Measurements from ENCODE around the gene CDCP1. TPM values are rescaled to one million over a fixed set of nuclear protein-coding genes. Genes with fewer than 3 reads are reported as not detected.

CDCP1 gene
- total RNA-seq, 1 donor from 2014 or later, result 53.5 TPM

DNA sequence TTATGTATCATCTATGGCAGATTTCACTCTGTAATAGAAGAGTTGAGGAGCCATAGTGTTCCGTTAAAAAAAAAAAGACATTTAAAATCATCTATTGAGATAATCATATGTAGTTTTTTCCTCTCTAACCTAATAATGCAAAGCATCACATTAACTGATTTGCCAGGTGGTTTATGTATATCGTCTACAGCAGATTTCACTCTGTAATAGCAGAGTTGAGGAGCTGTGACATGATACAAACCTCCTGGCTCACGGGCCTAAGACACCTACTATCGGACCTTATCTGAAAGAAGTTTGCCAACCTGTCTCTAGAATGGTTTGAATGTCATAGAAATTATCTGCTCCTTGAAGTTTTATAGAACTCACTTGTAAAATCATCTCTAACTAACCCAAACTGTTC is 29.8 kb downstream of the CDCP1 start:
- DNase-seq (ENCODE audit: low read depth), result no peak
- H3K4me3 ChIP-seq (ENCODE audit: low read depth, low read length), result no peak overlapping the region
- TF ChIP-seq CTCF (conservative IDR thresholded peaks at IDR 0.05; ENCODE audit: low read depth, low read length), result no peak

DNA sequence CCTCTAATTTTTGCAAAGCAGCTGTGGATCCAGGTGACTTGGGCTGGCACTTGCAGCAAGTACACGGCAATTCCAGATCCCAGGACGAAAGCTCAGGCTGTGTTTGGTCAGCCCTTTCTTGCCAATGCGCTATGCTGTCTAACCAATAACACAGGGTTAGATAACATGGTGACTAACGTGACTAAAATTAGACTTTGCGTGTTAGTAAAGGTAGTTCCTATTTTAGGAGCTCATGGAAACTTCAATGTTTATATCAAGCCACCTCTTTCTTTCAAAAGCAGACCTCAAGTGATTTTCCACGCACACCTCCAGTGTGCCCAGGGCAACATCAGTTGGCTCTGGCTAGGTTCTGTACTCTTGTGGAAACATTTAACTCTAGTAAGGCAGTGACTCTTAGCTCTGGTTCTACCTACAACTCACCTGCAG is 32.5 kb downstream of the CDCP1 start:
- DNase-seq (ENCODE audit: low read depth), result no peak
- no peak for TF ChIP-seq CTCF (conservative IDR thresholded peaks at IDR 0.05; ENCODE audit: low read depth, low read length)
- H3K4me3 ChIP-seq (ENCODE audit: low read depth, low read length), result no peak overlapping the region

GRCh38 chr3:45112939-45113338 is 33.2 kb downstream of the CDCP1 start:
- TF ChIP-seq CTCF (conservative IDR thresholded peaks at IDR 0.05; ENCODE audit: low read depth, low read length), result no peak
- no peak for DNase-seq (ENCODE audit: low read depth)
- no peak overlapping the region for H3K4me3 ChIP-seq (ENCODE audit: low read depth, low read length)

GRCh38 chr3:45110509-45110833 is 35.7 kb downstream of the CDCP1 start:
- no peak for DNase-seq (ENCODE audit: low read depth)
- TF ChIP-seq CTCF (conservative IDR thresholded peaks at IDR 0.05; ENCODE audit: low read depth, low read length), result no peak
- no peak overlapping the region for H3K4me3 ChIP-seq (ENCODE audit: low read depth, low read length)

DNA sequence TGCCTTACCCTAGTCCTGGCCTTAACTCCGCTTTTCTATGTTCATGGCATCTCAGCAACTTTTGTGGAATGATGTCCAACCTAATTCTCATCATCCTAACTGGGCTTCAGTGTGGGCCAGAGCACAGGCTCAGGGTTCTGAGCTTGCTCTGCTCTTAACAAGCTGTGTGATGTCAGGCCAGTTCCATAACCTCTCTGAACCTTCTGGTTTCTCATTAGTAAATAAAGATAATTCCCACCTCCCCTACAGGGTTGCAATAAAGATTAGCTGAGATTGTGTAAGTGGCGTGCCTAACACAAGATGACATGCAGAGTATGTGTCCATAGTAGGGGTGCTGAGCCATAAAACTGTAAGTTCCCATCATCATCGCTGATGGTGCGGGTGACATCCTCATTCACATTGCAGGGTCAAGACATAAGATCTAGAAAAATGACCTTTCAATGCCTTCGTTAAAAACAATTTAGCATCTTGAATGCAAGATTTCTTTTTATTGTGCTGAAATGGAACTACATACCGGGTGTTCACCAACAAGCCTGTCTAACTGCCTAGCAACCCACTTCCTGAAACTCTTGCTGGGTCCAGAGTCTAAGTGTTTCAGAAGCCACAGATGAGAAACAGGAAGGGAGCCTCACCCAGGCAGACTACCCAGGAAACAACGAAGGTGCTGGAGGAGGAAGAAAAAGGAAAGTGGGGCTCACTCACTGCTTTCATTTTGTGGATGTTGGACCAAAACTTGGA is 36.2 kb downstream of the CDCP1 start:
- DNase-seq (ENCODE audit: low read depth), result no peak

GRCh38 chr3:45106874-45107273 is 39.3 kb downstream of the CDCP1 start:
- TF ChIP-seq CTCF (conservative IDR thresholded peaks at IDR 0.05; ENCODE audit: low read depth, low read length), result no peak
- DNase-seq (ENCODE audit: low read depth), result no peak
- H3K4me3 ChIP-seq (ENCODE audit: low read depth, low read length), result no peak overlapping the region

More for the DNA sequence above, 36.2 kb downstream of the CDCP1 start:
- no peak for TF ChIP-seq CTCF (conservative IDR thresholded peaks at IDR 0.05; ENCODE audit: low read depth, low read length)
- H3K4me3 ChIP-seq (ENCODE audit: low read depth, low read length), result no peak overlapping the region
